Right lobe of liver (tissue), 4 donors: ENCODE measurements around the gene CPNE6.

ENCODE experiments used
- POLR2A ChIP-seq: fragments of 450-650 bp; IDR thresholded peaks from one replicate; pipeline ENCODE4 v1.6.1; 2017; ENCODE audit warnings: antibody characterized with exemption, mild to moderate bottlenecking
- TF ChIP-seq, protein P1 (sequence below), 4 donors: fragments of 200-600 bp in 3 of 4; fragments of 450-650 bp in 1 of 4; IDR thresholded peaks; one replicate each; pipeline versions ENCODE4 v1.5.1 to v1.8.0; 2016 to 2022; ENCODE audit warnings: antibody characterized with exemption in 4 of 4, mild to moderate bottlenecking in 2 of 4
- donor health status: DM: no; HTN: no; CAD: no.
- donor health status: DM: no; HTN: no; CAD: no.
- donor health status: DM: no; HTN: yes; CAD: no.

DNA sequence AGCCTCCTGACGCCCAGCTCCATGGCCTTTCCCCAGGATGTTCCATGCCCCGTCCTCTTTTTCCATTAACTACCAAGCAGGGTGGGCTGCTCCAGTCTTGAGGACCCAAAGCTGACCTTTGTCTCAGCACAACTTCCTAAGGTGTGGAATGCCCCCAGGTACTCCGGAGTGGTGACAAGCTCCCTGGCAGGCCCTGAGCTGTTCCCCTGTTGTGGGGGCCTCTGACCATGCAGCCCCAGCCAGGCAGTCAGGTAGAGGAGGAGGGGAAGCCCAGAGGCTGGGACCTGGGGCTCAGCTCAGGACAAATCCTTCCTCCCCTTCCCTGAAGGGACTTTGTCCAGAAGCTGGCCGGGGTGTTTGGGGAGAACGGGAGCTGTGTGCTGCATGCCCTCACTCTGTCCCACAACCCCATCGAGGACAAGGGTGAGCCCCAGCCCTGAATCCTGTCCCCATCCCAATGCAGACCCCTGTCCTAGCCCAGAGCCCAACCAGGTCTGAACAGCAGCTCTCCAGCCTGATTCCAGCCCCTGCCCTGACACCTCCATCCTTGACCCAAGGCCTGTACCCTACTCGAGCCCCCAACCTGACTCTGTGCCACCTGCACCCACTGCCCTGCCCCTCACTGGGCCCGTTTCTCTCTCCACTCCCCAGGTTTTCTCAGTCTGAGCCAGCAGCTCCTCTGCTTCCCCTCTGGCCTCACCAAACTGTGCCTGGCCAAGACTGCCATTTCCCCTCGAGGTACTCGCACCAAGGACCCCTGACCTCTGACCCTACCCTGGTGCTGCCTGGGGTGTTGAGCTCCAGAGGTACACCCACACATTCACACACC lies 15.2 kb upstream of the CPNE6 start:
- TF ChIP-seq, protein P1, sequence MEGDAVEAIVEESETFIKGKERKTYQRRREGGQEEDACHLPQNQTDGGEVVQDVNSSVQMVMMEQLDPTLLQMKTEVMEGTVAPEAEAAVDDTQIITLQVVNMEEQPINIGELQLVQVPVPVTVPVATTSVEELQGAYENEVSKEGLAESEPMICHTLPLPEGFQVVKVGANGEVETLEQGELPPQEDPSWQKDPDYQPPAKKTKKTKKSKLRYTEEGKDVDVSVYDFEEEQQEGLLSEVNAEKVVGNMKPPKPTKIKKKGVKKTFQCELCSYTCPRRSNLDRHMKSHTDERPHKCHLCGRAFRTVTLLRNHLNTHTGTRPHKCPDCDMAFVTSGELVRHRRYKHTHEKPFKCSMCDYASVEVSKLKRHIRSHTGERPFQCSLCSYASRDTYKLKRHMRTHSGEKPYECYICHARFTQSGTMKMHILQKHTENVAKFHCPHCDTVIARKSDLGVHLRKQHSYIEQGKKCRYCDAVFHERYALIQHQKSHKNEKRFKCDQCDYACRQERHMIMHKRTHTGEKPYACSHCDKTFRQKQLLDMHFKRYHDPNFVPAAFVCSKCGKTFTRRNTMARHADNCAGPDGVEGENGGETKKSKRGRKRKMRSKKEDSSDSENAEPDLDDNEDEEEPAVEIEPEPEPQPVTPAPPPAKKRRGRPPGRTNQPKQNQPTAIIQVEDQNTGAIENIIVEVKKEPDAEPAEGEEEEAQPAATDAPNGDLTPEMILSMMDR (IDR thresholded peaks at IDR 0.05): no peak
- no peak for TF ChIP-seq POLR2A
